Activated CD4-positive, alpha-beta memory T cell treated with anti-CD3 and anti-CD28 coated beads, Interleukin-2, amount 10 ng/mL, durations not matched to agents 7 days and 5 days (primary cell): ENCODE data around the gene PPP2R3C. TPM values are rescaled to one million over a fixed set of nuclear protein-coding genes. Genes with fewer than 3 reads are reported as not detected.

Experiments
- CTCF ChIA-PET: fragments of 350-600 bp; sonication (Branson Sonifier 250); formaldehyde crosslinking; loops from one replicate; lab custom pipeline; 2021; ENCODE audit warnings: antibody characterized with exemption, inconsistent platforms; lab: Charles Lee
- POLR2A ChIA-PET: fragments of 350-600 bp; sonication (Branson Sonifier 250); formaldehyde crosslinking; loops from one replicate; lab custom pipeline; 2021; ENCODE audit warnings: antibody characterized with exemption; lab: Charles Lee
- DNase-seq: peaks from one replicate; pipeline ENCODE4 v3.0.0-alpha.2; 2020
- H3K27ac Mint-ChIP-seq: one replicate; pipeline ENCODE4 v1.8.0; 2021; ENCODE audit warnings: mild to moderate bottlenecking, mixed read lengths
- H3K27me3 Mint-ChIP-seq: one replicate; pipeline ENCODE4 v1.8.0; 2021; ENCODE audit warnings: mixed read lengths
- H3K36me3 Mint-ChIP-seq: one replicate; pipeline ENCODE4 v1.8.0; 2021; ENCODE audit warnings: low read depth, mixed read lengths
- H3K4me1 Mint-ChIP-seq: one replicate; pipeline ENCODE4 v1.8.0; 2021; ENCODE audit warnings: mixed read lengths
- H3K4me3 Mint-ChIP-seq: one replicate; pipeline ENCODE4 v1.8.0; 2021; ENCODE audit warnings: mild to moderate bottlenecking, mixed read lengths
- H3K9me3 Mint-ChIP-seq: one replicate; pipeline ENCODE4 v1.8.0; 2021; ENCODE audit warnings: mixed read lengths
- total RNA-seq, 2 experiments: library from RNA; stranded (reverse); gene quantifications; one replicate each; pipeline ENCODE4 v1.2.3, GENCODE V29; 2021

PPP2R3C gene
- total RNA-seq, 2 experiments from 2014 or later = 51.7 to 59.4 TPM

DNA sequence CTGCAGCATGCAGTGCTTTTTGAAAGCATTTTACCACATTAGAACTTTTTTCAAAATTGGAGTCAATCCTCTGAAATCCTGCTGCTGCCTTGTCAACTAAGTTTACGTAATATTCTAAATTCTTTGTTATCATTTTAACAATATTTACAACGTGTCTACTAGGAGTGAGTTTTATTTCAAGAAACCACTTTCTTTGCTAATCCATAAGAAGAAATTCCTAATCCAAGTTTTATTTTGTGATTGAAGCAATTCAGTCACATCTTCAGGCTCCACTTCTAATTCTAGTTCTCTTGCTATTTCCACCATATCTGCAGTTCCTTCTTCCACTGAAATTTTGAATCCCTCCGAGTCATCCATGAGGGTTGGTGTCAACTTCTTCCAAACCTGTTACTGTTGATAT is 25.9 kb upstream of the PPP2R3C start:
- no peak overlapping the region for H3K27ac Mint-ChIP-seq
- no peaks in the 10 kb centered on the region for H3K9me3 Mint-ChIP-seq
- H3K4me3 Mint-ChIP-seq = no peak overlapping the region
- H3K27me3 Mint-ChIP-seq = no peaks in the 10 kb centered on the region
- ChIA-PET CTCF (no interaction called here), POLR2A (no interaction called here)
- H3K4me1 Mint-ChIP-seq = peaks cover 2% of the 10 kb centered on the region
- DNase-seq = no peak
- peaks cover 38% of the 10 kb centered on the region for H3K36me3 Mint-ChIP-seq

DNA sequence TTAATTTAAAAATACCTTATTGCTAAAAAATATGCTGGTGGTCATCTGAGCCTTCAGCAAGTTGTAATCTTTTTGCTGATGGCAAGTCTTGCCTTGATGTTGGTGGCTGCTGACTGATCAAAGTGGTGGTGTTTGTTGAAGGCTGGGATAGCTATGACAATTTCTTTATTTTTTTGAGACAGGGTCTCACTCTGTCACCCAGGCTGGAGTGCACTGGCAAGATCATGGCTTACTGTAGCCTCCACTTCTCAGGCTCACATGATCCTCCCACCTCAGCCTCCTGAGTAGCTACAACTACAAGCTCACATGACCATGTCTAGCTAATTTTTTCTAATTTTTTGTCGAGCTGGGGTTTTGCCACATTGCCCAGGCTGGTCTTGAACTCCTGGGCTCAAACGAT is 25.4 kb upstream of the PPP2R3C start:
- peaks cover 38% of the 10 kb centered on the region for H3K36me3 Mint-ChIP-seq
- H3K4me1 Mint-ChIP-seq = peaks cover 2% of the 10 kb centered on the region
- POLR2A ChIA-PET = no interaction called here
- no peaks in the 10 kb centered on the region for H3K9me3 Mint-ChIP-seq
- H3K27ac Mint-ChIP-seq = no peak overlapping the region
- CTCF ChIA-PET = no interaction called here
- no peaks in the 10 kb centered on the region for H3K27me3 Mint-ChIP-seq
- DNase-seq = no peak
- H3K4me3 Mint-ChIP-seq = no peak overlapping the region

GRCh38 chr14:35146711-35147149 is 24.9 kb upstream of the PPP2R3C start:
- H3K4me3 Mint-ChIP-seq = no peak overlapping the region
- ChIA-PET POLR2A (interaction anchor here (1.6 kb wide), 1 partner anchor 12 kb away, joined by 6 read pairs; no protein-coding TSS in a partner anchor), CTCF (interaction anchor here (0.6 kb wide), 1 partner anchor 158 kb away, joined by 3 read pairs; no protein-coding TSS in a partner anchor)
- H3K27me3 Mint-ChIP-seq = no peaks in the 10 kb centered on the region
- peaks cover 2% of the 10 kb centered on the region for H3K4me1 Mint-ChIP-seq
- peaks cover 35% of the 10 kb centered on the region for H3K36me3 Mint-ChIP-seq
- no peak for DNase-seq
- no peaks in the 10 kb centered on the region for H3K9me3 Mint-ChIP-seq
- H3K27ac Mint-ChIP-seq = no peak overlapping the region

DNA sequence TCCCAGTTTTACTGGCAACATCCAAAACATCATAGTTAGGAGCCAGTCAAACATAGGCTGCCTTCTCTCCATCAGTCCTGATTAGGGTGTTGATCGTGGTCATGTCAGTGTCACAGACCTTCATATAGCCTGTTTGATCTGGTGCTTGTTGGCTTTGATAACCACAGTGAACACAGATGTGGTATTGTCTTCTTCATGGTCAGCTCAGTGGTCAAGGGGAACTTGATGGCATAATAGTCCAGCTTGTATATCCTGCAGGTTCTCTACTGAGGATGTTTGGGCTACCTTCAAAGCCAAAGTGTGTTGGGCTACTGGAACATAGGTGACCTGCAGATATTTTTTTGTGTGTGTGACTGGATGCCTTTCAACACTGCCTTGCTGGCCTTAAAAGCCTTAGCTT is 22.2 kb upstream of the PPP2R3C start:
- Mint-ChIP-seq H3K9me3 (no peaks in the 10 kb centered on the region), H3K36me3 (peaks cover 22% of the 10 kb centered on the region), H3K4me1 (peaks cover 3% of the 10 kb centered on the region), H3K27me3 (no peaks in the 10 kb centered on the region), H3K4me3 (no peak overlapping the region), H3K27ac (no peak overlapping the region)
- no peak for DNase-seq
- ChIA-PET CTCF (interaction anchor here (1.6 kb wide), 1 partner anchor 11 kb away, joined by 5 read pairs; no protein-coding TSS in a partner anchor), POLR2A (no interaction called here)

DNA sequence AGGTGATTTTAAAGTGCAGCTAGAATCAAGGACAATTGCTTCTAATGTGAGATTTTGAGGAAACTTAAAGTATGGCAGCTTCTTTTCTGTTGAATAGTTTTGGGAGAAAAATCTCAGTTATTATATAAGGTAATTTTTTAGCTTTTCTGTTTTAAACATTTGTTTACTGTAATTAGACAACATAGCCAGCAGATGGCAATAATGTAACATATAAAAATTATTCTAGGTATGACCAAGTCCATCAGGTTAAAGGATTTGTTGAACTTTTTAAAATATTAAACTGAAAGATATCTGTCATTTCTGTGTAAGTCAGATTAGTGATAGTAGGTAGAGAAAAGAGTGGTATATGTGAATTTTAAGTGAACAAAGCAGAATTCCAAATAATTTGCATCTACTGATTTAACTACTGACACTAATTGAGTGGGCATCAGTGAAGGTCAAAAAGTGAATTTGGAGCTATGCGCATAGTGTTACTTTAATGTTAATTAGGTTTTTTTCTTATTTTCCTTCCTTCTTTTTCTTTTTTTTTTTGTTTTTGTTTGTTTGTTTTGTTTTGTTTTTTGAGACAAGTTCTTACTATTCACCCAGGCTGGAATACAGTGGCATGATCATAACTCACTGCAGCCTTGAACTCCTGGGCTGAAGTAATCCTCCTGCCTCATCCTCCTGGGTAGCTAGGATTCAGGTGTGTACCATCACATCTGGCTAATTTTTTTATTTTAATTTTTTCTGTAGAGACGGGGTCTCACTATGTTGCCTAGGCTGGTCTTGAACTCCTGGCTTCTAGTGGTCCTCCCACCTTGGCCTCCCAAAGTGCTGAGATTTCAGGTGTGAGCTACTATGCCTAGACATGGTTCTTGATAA is 19.2 kb upstream of the PPP2R3C start:
- Mint-ChIP-seq H3K27ac (no peak overlapping the region), H3K4me1 (peaks cover 9% of the 10 kb centered on the region), H3K9me3 (no peaks in the 10 kb centered on the region), H3K36me3 (peaks cover 16% of the 10 kb centered on the region), H3K27me3 (no peaks in the 10 kb centered on the region), H3K4me3 (no peak overlapping the region)
- POLR2A ChIA-PET = interaction anchor here (1.2 to 1.6 kb wide), 5 partner anchors 158 to 276 kb away, joined by 3 to 11 read pairs (median 4); partner anchors contain the start of genes NFKBIA and SRP54
- CTCF ChIA-PET = interaction anchor here (0.6 to 2.9 kb wide), 12 partner anchors 13 to 674 kb away, joined by 3 to 33 read pairs (median 6); partner anchors contain the start of genes FAM177A1, NFKBIA and PRORP
- DNase-seq = no peak

DNA sequence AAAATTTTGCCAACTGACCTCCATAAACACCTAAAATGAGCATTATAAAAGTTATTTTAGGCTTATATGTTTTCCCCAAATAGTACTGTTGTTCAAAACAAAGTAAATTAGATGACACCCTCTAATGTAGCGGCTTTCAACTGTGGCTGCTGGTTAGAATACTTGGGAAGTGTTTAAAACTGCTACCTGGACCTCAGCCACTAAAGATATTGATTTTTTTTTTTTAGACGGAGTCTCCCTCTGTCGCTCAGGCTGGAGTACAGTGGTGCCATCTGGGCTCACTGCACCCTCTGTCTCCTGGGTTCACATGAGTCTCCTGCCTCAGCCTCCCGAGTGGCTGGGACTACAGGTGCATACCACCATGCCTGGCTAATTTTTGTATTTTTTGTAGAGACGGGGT is 16.8 kb upstream of the PPP2R3C start:
- CTCF ChIA-PET = no interaction called here
- Mint-ChIP-seq H3K27ac (no peak overlapping the region), H3K4me3 (no peak overlapping the region), H3K27me3 (no peaks in the 10 kb centered on the region), H3K36me3 (peaks cover 34% of the 10 kb centered on the region), H3K4me1 (peaks cover 12% of the 10 kb centered on the region), H3K9me3 (no peaks in the 10 kb centered on the region)
- no peak for DNase-seq
- POLR2A ChIA-PET = no interaction called here

GRCh38 chr14:35134329-35135123 is 12.7 kb upstream of the PPP2R3C start:
- H3K9me3 Mint-ChIP-seq = no peaks in the 10 kb centered on the region

GRCh38 chr14:35133542-35134328 is 11.9 kb upstream of the PPP2R3C start:
- CTCF ChIA-PET = interaction anchor here (0.9 kb wide), 1 partner anchor 24 kb away, joined by 3 read pairs; no protein-coding TSS in a partner anchor
- no peaks in the 10 kb centered on the region for H3K27me3 Mint-ChIP-seq
- no peaks in the 10 kb centered on the region for H3K9me3 Mint-ChIP-seq
- peaks cover 17% of the 10 kb centered on the region for H3K4me1 Mint-ChIP-seq
- H3K27ac Mint-ChIP-seq = no peak overlapping the region
- no peak overlapping the region for H3K4me3 Mint-ChIP-seq
- POLR2A ChIA-PET = interaction anchor here (0.6 to 2.1 kb wide), 3 partner anchors 11 to 271 kb away, joined by 3 to 12 read pairs (median 3); partner anchors contain the start of genes NFKBIA, PPP2R3C and PRORP
- no peak for DNase-seq
- peaks cover 59% of the 10 kb centered on the region for H3K36me3 Mint-ChIP-seq

More at GRCh38 chr14:35134329-35135123, 12.7 kb upstream of the PPP2R3C start:
- ChIA-PET POLR2A (interaction anchor here (0.8 to 2.1 kb wide), 5 partner anchors 12 to 465 kb away, joined by 3 to 12 read pairs (median 3); partner anchors contain the start of genes FAM177A1, PPP2R3C and PRORP), CTCF (interaction anchor here (0.9 kb wide), 1 partner anchor 23 kb away, joined by 3 read pairs; no protein-coding TSS in a partner anchor)
- H3K36me3 Mint-ChIP-seq = peaks cover 52% of the 10 kb centered on the region
- no peak overlapping the region for H3K27ac Mint-ChIP-seq
- no peak overlapping the region for H3K4me3 Mint-ChIP-seq
- H3K4me1 Mint-ChIP-seq = peaks cover 15% of the 10 kb centered on the region
- H3K27me3 Mint-ChIP-seq = no peaks in the 10 kb centered on the region
- DNase-seq = no peak

GRCh38 chr14:35124127-35124526 is 2.3 kb upstream of the PPP2R3C start:
- no peak overlapping the region for H3K27ac Mint-ChIP-seq
- POLR2A ChIA-PET = interaction anchor here (0.6 to 5.3 kb wide), 9 partner anchors 77 to 279 kb away, joined by 3 to 55 read pairs (median 5); partner anchors contain the start of genes FAM177A1, NFKBIA, PSMA6 and SRP54
- peaks cover 56% of the 10 kb centered on the region for H3K36me3 Mint-ChIP-seq
- H3K27me3 Mint-ChIP-seq = no peaks in the 10 kb centered on the region
- H3K9me3 Mint-ChIP-seq = no peaks in the 10 kb centered on the region
- CTCF ChIA-PET = interaction anchor here (1.0 to 3.2 kb wide), 4 partner anchors 78 to 287 kb away, joined by 3 to 16 read pairs (median 4); partner anchors contain the start of genes FAM177A1 and NFKBIA
- no peak for DNase-seq
- H3K4me3 Mint-ChIP-seq = peak overlapping the region; percentile 91
- peaks cover 57% of the 10 kb centered on the region for H3K4me1 Mint-ChIP-seq

DNA sequence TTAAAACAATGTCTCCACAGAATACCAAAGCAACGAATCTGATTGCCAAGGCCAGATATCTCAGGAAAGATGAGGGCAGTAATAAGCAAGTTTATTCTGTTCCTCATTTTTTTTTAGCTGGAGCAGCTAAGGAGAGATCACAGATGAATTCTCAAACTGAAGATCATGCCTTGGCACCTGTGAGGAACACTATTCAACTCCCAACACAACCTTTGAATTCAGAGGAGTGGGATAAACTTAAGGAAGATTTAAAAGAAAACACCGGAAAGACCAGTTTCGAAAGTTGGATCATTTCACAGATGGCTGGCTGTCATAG is 1.6 kb upstream of the PPP2R3C start:
- Mint-ChIP-seq H3K4me3 (peak overlapping the region; percentile 91), H3K4me1 (peaks cover 58% of the 10 kb centered on the region), H3K9me3 (no peaks in the 10 kb centered on the region), H3K36me3 (peaks cover 56% of the 10 kb centered on the region), H3K27me3 (no peaks in the 10 kb centered on the region), H3K27ac (peak overlapping the region; percentile 98)
- POLR2A ChIA-PET = interaction anchor here (1.0 to 5.3 kb wide), 12 partner anchors 11 to 293 kb away, joined by 3 to 55 read pairs (median 10); partner anchors contain the start of genes FAM177A1, NFKBIA, PSMA6 and SRP54
- DNase-seq = no peak
- CTCF ChIA-PET = interaction anchor here (0.6 to 3.2 kb wide), 8 partner anchors 17 to 288 kb away, joined by 3 to 16 read pairs (median 4); partner anchors contain the start of genes FAM177A1 and NFKBIA

- DNase-seq = peak; percentile 21
- POLR2A ChIA-PET = interaction anchor here (0.7 to 5.3 kb wide), 20 partner anchors 8 to 660 kb away, joined by 3 to 55 read pairs (median 6); partner anchors contain the start of genes BAZ1A, FAM177A1, NFKBIA and PSMA6
- peaks cover 57% of the 10 kb centered on the region for H3K4me1 Mint-ChIP-seq
- H3K27ac Mint-ChIP-seq = peak overlapping the region; percentile 98
- H3K27me3 Mint-ChIP-seq = no peaks in the 10 kb centered on the region
- H3K9me3 Mint-ChIP-seq = no peaks in the 10 kb centered on the region
- H3K36me3 Mint-ChIP-seq = peaks cover 55% of the 10 kb centered on the region
- CTCF ChIA-PET = interaction anchor here (0.6 to 3.2 kb wide), 11 partner anchors 18 to 288 kb away, joined by 3 to 16 read pairs (median 4); partner anchors contain the start of genes FAM177A1 and NFKBIA
- H3K4me3 Mint-ChIP-seq = peak overlapping the region; percentile 91
Observed at GRCh38 chr14:35122696-35123387, 1.1 kb upstream of the PPP2R3C start.
